ENCODE data around the gene MSH5.
"Not testable (repeated sequence)": the region's sequence is repeated elsewhere in the genome, so short reads cannot be mapped to it uniquely, and the experiment has no call there.

The MSH5 gene

DNA sequence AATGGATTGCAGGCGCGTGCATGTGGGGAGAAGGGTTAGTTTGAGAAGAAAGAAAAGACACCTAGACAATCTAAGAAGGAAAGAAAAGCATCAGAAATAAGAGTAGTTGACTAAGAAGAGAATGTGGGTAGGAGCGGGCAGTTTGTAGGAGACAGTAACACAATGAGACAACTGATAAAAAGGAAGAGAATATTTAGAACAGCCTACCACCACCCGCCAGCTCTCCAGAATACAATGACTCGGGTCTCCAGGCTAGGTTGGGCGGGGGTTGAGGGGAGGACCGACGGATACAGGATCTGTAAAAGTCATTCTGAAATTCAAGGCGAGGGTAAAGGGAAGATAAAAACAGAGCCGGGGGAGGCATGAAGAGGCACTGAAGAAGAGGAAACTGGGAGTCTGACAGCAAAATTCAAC lies 37.4 kb upstream of the MSH5 start:
- peak overlapping the region; percentile 99 for H3K27ac ChIP-seq (ENCODE audit: low read length)
- no peaks in the 10 kb centered on the region for H3K9me3 ChIP-seq (ENCODE audit: control insufficient read depth in 1 of 2, low read length in 2 of 2)
- H3K36me3 ChIP-seq (ENCODE audit: control insufficient read depth in 1 of 2, insufficient read depth in 2 of 2, low read length in 2 of 2), result peaks cover 0 to 10% of the 10 kb centered on the region in 2 donors
- H3K4me1 ChIP-seq (ENCODE audit: control insufficient read depth in 1 of 2, insufficient read depth in 2 of 2, low read length in 2 of 2), result peaks cover 13 to 21% of the 10 kb centered on the region in 2 donors
- H3K27me3 ChIP-seq (ENCODE audit: low read depth, low read length), result no peaks in the 10 kb centered on the region
- H3K4me3 ChIP-seq (ENCODE audit: low read depth in 1 of 2, low read length in 2 of 2), result peak overlapping the region; percentile 77 to 98

DNA sequence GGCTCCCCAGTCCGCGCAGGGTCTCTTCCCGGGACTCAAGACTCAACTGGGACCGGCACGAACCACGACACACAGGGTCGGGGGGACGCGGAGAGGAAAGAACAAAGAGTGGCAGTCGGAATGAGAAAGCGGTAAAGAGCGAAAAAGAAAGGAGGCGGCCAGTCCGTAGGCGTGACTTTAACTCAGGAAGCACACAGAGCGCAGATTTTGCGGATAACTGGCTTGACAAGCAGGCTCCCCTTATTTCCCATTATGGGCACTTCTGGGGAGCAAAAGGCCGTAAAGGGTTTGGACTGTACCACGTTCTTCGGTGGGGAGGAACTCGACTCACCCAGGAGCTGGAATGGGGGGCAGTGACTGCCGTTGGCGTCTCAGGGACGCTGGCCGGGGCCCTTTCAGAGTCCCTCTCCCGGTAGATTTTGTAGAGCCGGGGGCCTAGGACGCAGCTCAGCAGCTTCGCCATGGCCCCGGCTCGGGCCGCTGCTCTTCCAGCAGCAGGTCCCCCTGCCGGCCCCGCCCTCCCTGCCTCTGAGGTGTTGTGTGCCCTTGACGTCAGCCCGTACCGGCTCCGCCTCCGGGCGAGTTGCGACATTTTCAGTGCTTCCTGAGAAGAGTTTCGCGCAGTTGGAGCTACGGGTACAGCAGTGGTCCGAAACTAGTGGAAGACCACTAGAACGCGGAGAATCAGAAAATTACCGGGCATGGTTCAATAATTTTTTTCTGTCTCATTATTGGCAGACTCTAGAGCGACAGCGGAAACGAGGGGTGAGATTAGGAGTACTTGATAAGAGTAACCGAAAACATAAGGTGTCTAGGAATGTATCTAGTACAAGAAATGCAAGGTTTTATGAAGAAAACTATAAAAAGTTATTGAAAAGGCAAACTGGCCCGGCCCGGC lies 36.7 kb upstream of the MSH5 start, which contains the start of gene ABHD16A:
TSS of gene ABHD16A (minus strand) at position 506 of the 898 bp plus-strand sequence. CDS start at position 463, 43 bp downstream.
- no peaks in the 10 kb centered on the region for H3K27me3 ChIP-seq (ENCODE audit: low read depth, low read length)
- H3K36me3 ChIP-seq (ENCODE audit: control insufficient read depth in 1 of 2, insufficient read depth in 2 of 2, low read length in 2 of 2), result peaks cover 0 to 6% of the 10 kb centered on the region in 2 donors
- no peaks in the 10 kb centered on the region for H3K9me3 ChIP-seq (ENCODE audit: control insufficient read depth in 1 of 2, low read length in 2 of 2)
- peak within 1 kb of the TSS; percentile 99 for H3K27ac ChIP-seq (ENCODE audit: low read length)
- peak within 1 kb of the TSS; percentile 77 to 98 for H3K4me3 ChIP-seq (ENCODE audit: low read depth in 1 of 2, low read length in 2 of 2)
- H3K4me1 ChIP-seq (ENCODE audit: control insufficient read depth in 1 of 2, insufficient read depth in 2 of 2, low read length in 2 of 2), result peaks cover 13 to 21% of the 10 kb centered on the region in 2 donors

DNA sequence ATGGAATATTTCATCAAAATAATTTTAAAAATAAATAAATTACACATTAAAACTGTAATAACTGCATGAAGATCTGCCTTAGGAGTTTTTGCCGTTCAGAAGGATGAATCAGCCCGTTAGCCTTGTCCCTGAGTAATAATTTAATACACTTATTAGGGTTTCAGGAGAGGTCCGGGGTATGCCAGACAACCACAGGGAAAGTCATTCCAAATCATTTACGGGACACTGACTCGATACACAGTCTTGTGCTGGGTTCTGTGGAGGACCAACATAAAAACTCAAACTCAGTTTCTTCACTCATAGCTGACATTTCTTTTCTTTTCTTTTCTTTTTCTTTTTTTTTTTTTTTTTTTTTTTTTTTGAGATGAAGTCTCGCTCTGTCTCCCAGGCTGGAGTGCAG lies 33.9 kb upstream of the MSH5 start:
- H3K9me3 ChIP-seq (ENCODE audit: control insufficient read depth in 1 of 2, low read length in 2 of 2), result no peaks in the 10 kb centered on the region
- H3K27me3 ChIP-seq (ENCODE audit: low read depth, low read length), result no peaks in the 10 kb centered on the region
- H3K4me1 ChIP-seq (ENCODE audit: control insufficient read depth in 1 of 2, insufficient read depth in 2 of 2, low read length in 2 of 2), result peaks cover 13 to 17% of the 10 kb centered on the region in 2 donors
- H3K4me3 ChIP-seq (ENCODE audit: low read depth in 1 of 2, low read length in 2 of 2), result no peak overlapping the region
- H3K27ac ChIP-seq (ENCODE audit: low read length), result no peak overlapping the region
- no peaks in the 10 kb centered on the region for H3K36me3 ChIP-seq (ENCODE audit: control insufficient read depth in 1 of 2, insufficient read depth in 2 of 2, low read length in 2 of 2)

GRCh38 chr6:31706599-31706998 lies 33.2 kb upstream of the MSH5 start, which contains the start of gene LY6G6F:
LY6G6F (plus strand) TSS chr6:31706866; CDS start chr6:31706907, 41 bp downstream.
- Histone ChIP-seq H3K9me3 (ENCODE audit: control insufficient read depth in 1 of 2, low read length in 2 of 2) (no peaks in the 10 kb centered on the region), H3K27ac (ENCODE audit: low read length) (no peak within 1 kb of the TSS), H3K4me3 (ENCODE audit: low read depth in 1 of 2, low read length in 2 of 2) (no peak within 1 kb of the TSS), H3K27me3 (ENCODE audit: low read depth, low read length) (no peaks in the 10 kb centered on the region), H3K36me3 (ENCODE audit: control insufficient read depth in 1 of 2, insufficient read depth in 2 of 2, low read length in 2 of 2) (no peaks in the 10 kb centered on the region), H3K4me1 (ENCODE audit: control insufficient read depth in 1 of 2, insufficient read depth in 2 of 2, low read length in 2 of 2) (peaks cover 8 to 10% of the 10 kb centered on the region in 2 donors)

DNA sequence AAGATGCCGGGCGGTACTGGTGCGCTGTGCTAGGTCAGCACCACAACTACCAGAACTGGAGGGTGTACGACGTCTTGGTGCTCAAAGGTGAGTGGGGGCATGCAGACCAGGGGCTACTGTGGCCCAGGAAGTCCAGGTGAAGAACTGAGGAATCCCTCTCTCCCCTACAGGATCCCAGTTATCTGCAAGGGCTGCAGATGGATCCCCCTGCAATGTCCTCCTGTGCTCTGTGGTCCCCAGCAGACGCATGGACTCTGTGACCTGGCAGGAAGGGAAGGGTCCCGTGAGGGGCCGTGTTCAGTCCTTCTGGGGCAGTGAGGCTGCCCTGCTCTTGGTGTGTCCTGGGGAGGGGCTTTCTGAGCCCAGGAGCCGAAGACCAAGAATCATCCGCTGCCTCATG lies 32.1 kb upstream of the MSH5 start:
- H3K27ac ChIP-seq (ENCODE audit: low read length), result no peak overlapping the region
- H3K27me3 ChIP-seq (ENCODE audit: low read depth, low read length), result no peaks in the 10 kb centered on the region
- H3K9me3 ChIP-seq (ENCODE audit: control insufficient read depth in 1 of 2, low read length in 2 of 2), result no peaks in the 10 kb centered on the region
- H3K36me3 ChIP-seq (ENCODE audit: control insufficient read depth in 1 of 2, insufficient read depth in 2 of 2, low read length in 2 of 2), result no peaks in the 10 kb centered on the region
- peaks cover 0 to 4% of the 10 kb centered on the region in 2 donors for H3K4me1 ChIP-seq (ENCODE audit: control insufficient read depth in 1 of 2, insufficient read depth in 2 of 2, low read length in 2 of 2)
- H3K4me3 ChIP-seq (ENCODE audit: low read depth in 1 of 2, low read length in 2 of 2), result no peak overlapping the region

DNA sequence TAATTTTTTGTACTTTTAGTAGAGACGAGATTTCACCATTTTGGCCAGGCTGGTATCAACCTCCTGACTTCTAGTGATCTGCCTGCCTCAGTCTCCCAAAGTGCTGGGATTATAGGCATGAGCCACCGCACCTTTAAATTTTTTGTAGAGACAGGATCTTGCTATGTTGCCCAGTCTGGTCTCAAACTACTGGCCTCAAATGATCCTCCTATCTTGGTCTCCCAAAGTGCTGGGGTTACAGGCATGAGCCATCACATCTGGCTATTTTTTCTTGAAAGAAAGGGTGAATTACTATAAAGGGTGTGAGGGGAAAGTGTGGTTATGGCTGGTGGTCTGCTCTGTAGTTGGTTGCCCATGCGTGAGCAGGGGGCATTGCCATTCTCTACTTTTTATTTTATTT lies 31.6 kb upstream of the MSH5 start:
- H3K9me3 ChIP-seq (ENCODE audit: control insufficient read depth in 1 of 2, low read length in 2 of 2), result no peaks in the 10 kb centered on the region
- no peak overlapping the region for H3K4me3 ChIP-seq (ENCODE audit: low read depth in 1 of 2, low read length in 2 of 2)
- no peak overlapping the region for H3K27ac ChIP-seq (ENCODE audit: low read length)
- peaks cover 0 to 4% of the 10 kb centered on the region in 2 donors for H3K4me1 ChIP-seq (ENCODE audit: control insufficient read depth in 1 of 2, insufficient read depth in 2 of 2, low read length in 2 of 2)
- no peaks in the 10 kb centered on the region for H3K27me3 ChIP-seq (ENCODE audit: low read depth, low read length)
- no peaks in the 10 kb centered on the region for H3K36me3 ChIP-seq (ENCODE audit: control insufficient read depth in 1 of 2, insufficient read depth in 2 of 2, low read length in 2 of 2)

- H3K27me3 ChIP-seq (ENCODE audit: low read depth, low read length); H3K27ac ChIP-seq (ENCODE audit: low read length); H3K9me3 ChIP-seq (ENCODE audit: control insufficient read depth in 1 of 2, low read length in 2 of 2); H3K36me3 ChIP-seq (ENCODE audit: control insufficient read depth in 1 of 2, insufficient read depth in 2 of 2, low read length in 2 of 2); H3K4me3 ChIP-seq (ENCODE audit: low read depth in 1 of 2, low read length in 2 of 2); H3K4me1 ChIP-seq (ENCODE audit: control insufficient read depth in 1 of 2, insufficient read depth in 2 of 2, low read length in 2 of 2): not testable (repeated sequence)
Measured at GRCh38 chr6:31709157-31709556, 30.6 kb upstream of the MSH5 start.

DNA sequence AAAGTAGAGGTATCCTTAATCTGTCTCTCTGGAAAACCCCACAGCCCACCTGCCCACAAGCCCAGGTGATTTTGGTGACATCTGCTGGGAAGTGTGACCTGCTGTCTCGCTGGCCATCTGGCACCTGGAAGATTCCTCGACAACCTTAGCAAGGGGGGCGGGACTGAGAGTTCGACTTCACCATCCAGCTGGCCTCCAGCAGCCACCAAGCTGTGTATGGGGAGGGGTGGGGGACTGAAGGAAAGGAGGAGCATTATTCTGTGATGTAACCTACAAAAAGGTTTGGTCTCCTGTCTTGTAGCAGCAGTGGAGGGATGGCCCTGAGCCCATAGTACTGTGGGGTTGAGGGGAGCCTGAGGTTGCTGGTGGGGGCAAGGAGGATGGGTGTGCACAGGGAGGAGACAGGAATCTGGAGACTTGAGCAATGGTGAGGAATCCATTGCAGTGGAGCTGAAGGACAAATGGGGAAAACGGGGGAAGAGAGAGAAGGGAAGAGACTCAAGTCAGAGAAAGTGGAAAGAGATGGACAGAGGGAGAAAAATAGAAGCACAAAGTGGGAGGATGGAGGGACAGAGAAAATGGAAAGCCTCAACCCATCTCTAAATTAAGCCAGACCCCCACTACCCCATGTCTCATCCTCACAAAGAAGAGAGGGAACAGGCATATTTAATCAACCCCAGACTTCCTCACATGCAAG lies 29.1 kb upstream of the MSH5 start:
- H3K4me3 ChIP-seq (ENCODE audit: low read depth in 1 of 2, low read length in 2 of 2), result no peak overlapping the region
- H3K9me3 ChIP-seq (ENCODE audit: control insufficient read depth in 1 of 2, low read length in 2 of 2), result no peaks in the 10 kb centered on the region
- no peak overlapping the region for H3K27ac ChIP-seq (ENCODE audit: low read length)
- no peaks in the 10 kb centered on the region for H3K4me1 ChIP-seq (ENCODE audit: control insufficient read depth in 1 of 2, insufficient read depth in 2 of 2, low read length in 2 of 2)
- H3K36me3 ChIP-seq (ENCODE audit: control insufficient read depth in 1 of 2, insufficient read depth in 2 of 2, low read length in 2 of 2), result no peaks in the 10 kb centered on the region
- H3K27me3 ChIP-seq (ENCODE audit: low read depth, low read length), result no peaks in the 10 kb centered on the region

DNA sequence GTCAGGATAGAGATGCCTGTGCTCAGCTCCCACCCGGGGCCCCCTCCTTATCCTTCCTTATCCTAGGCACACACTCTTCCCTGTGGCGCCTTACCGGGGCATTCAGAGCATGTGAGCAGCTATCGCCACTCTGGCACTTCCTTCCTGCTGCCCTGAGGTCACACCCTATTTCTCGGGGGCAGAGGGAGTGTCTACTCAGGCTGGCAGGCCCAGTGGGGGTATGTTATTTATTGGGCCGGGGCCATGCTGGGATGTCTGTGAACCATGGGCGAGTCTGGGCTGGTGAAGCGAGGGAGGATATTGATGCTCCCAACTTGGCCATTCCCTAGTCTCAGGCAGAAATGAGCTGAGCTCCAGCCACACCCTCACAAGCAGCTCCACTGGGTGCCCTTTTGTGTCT lies 28.6 kb upstream of the MSH5 start:
- H3K9me3 ChIP-seq (ENCODE audit: control insufficient read depth in 1 of 2, low read length in 2 of 2), result no peaks in the 10 kb centered on the region
- no peak overlapping the region for H3K27ac ChIP-seq (ENCODE audit: low read length)
- no peaks in the 10 kb centered on the region for H3K4me1 ChIP-seq (ENCODE audit: control insufficient read depth in 1 of 2, insufficient read depth in 2 of 2, low read length in 2 of 2)
- no peak overlapping the region for H3K4me3 ChIP-seq (ENCODE audit: low read depth in 1 of 2, low read length in 2 of 2)
- H3K27me3 ChIP-seq (ENCODE audit: low read depth, low read length), result no peaks in the 10 kb centered on the region
- H3K36me3 ChIP-seq (ENCODE audit: control insufficient read depth in 1 of 2, insufficient read depth in 2 of 2, low read length in 2 of 2), result no peaks in the 10 kb centered on the region

- H3K4me1 ChIP-seq (ENCODE audit: control insufficient read depth in 1 of 2, insufficient read depth in 2 of 2, low read length in 2 of 2), result no peaks in the 10 kb centered on the region
- H3K27me3 ChIP-seq (ENCODE audit: low read depth, low read length), result no peaks in the 10 kb centered on the region
- no peak overlapping the region for H3K4me3 ChIP-seq (ENCODE audit: low read depth in 1 of 2, low read length in 2 of 2)
- no peaks in the 10 kb centered on the region for H3K36me3 ChIP-seq (ENCODE audit: control insufficient read depth in 1 of 2, insufficient read depth in 2 of 2, low read length in 2 of 2)
- no peaks in the 10 kb centered on the region for H3K9me3 ChIP-seq (ENCODE audit: control insufficient read depth in 1 of 2, low read length in 2 of 2)
- no peak overlapping the region for H3K27ac ChIP-seq (ENCODE audit: low read length)
Measured at GRCh38 chr6:31712296-31712695, 27.5 kb upstream of the MSH5 start.

DNA sequence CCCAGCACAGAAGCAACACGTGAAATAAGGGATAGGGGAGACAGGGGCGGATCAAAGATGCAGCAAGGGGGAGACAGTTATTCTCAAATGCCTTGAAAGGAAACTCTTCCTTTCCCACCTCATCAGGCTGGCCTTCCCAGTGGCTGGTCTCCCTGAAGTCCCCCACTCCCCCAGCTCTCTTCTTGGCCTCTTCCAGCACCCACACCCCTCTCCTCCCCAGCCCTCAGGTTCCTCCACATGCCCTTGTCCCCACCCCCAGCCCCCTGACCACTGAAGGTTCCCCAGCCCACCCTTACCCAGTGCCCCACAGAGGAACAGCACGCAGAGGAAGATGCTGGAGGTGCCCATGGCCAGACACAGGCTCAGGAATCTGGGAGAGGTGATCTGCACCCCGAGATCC lies 26.3 kb upstream of the MSH5 start:
- Histone ChIP-seq H3K27me3 (ENCODE audit: low read depth, low read length) (no peaks in the 10 kb centered on the region), H3K36me3 (ENCODE audit: control insufficient read depth in 1 of 2, insufficient read depth in 2 of 2, low read length in 2 of 2) (no peaks in the 10 kb centered on the region), H3K27ac (ENCODE audit: low read length) (no peak overlapping the region), H3K9me3 (ENCODE audit: control insufficient read depth in 1 of 2, low read length in 2 of 2) (no peaks in the 10 kb centered on the region), H3K4me1 (ENCODE audit: control insufficient read depth in 1 of 2, insufficient read depth in 2 of 2, low read length in 2 of 2) (no peaks in the 10 kb centered on the region), H3K4me3 (ENCODE audit: low read depth in 1 of 2, low read length in 2 of 2) (no peak overlapping the region)

All from muscle layer of duodenum (tissue), 2 donors.